GM18867 (cell line): ENCODE measurements around the gene SLC39A11.
"Not testable (repeated sequence)": the region's sequence is repeated elsewhere in the genome, so short reads cannot be mapped to it uniquely, and the experiment has no call there.

Experiments used
- ATAC-seq: cut with Tn5 transposase; IDR thresholded peaks from one replicate; pipeline ENCODE4 v1.9.1; 2021; ENCODE audit warnings: mild to moderate bottlenecking, moderate library complexity; ENCODE audit not compliant: unreplicated experiment

Gene SLC39A11

GRCh38 chr17:73092523-73093135, at the start of gene SLC39A11:
Gene SLC39A11, minus strand, starts transcription at chr17:73092688. Its CDS starts 3,924 bp downstream, at chr17:73088764.
- ATAC-seq, result peak; percentile 99

GRCh38 chr17:73141411-73141810, 48.9 kb upstream of the SLC39A11 start:
- ATAC-seq, result no peak

GRCh38 chr17:73140566-73140965, 48.1 kb upstream of the SLC39A11 start:
- ATAC-seq, result no peak

- ATAC-seq, result no peak
Measured at GRCh38 chr17:73139296-73139695, 46.8 kb upstream of the SLC39A11 start.

GRCh38 chr17:73138541-73139138, 46.2 kb upstream of the SLC39A11 start:
- no peak for ATAC-seq

GRCh38 chr17:73137376-73137775, 44.9 kb upstream of the SLC39A11 start:
- ATAC-seq, result no peak

- no peak for ATAC-seq
Measured at GRCh38 chr17:73135766-73136165, 43.3 kb upstream of the SLC39A11 start.

GRCh38 chr17:73133911-73134649, 41.6 kb upstream of the SLC39A11 start:
- ATAC-seq, result no peak

GRCh38 chr17:73132085-73132492, 39.6 kb upstream of the SLC39A11 start:
- ATAC-seq, result no peak

GRCh38 chr17:73131439-73131838, 39.0 kb upstream of the SLC39A11 start:
- ATAC-seq, result not testable (repeated sequence)

GRCh38 chr17:73130977-73131376, 38.5 kb upstream of the SLC39A11 start:
- ATAC-seq, result no peak

GRCh38 chr17:73128496-73128895, 36.0 kb upstream of the SLC39A11 start:
- ATAC-seq, result no peak

- no peak for ATAC-seq
Measured at GRCh38 chr17:73126716-73127473, 34.4 kb upstream of the SLC39A11 start.

GRCh38 chr17:73123606-73124320, 31.3 kb upstream of the SLC39A11 start:
- no peak for ATAC-seq

GRCh38 chr17:73122953-73123605, 30.6 kb upstream of the SLC39A11 start:
- no peak for ATAC-seq

GRCh38 chr17:73121506-73121905, 29.0 kb upstream of the SLC39A11 start:
- no peak for ATAC-seq

- no peak for ATAC-seq
Measured at GRCh38 chr17:73119631-73120030, 27.1 kb upstream of the SLC39A11 start.

- ATAC-seq, result no peak
Measured at GRCh38 chr17:73118951-73119391, 26.5 kb upstream of the SLC39A11 start.

GRCh38 chr17:73118139-73118538, 25.7 kb upstream of the SLC39A11 start:
- no peak for ATAC-seq

- no peak for ATAC-seq
Measured at GRCh38 chr17:73112246-73112645, 19.8 kb upstream of the SLC39A11 start.
